IPS-20b (cell line): Measurements from ENCODE around the gene IL17D.

Experiments used
- H3K27ac ChIP-seq: one replicate; pipeline ENCODE4 v1.5.1; 2013; ENCODE audit warnings: low read length
- H3K27me3 ChIP-seq: 2 replicates; pipeline ENCODE4 v1.6.1; 2013; ENCODE audit warnings: mild to moderate bottlenecking, low read length, inconsistent platforms; ENCODE audit not compliant: insufficient read depth
- H3K36me3 ChIP-seq: 2 replicates; pipeline ENCODE4 v1.6.1; 2013; ENCODE audit warnings: low read depth, mild to moderate bottlenecking, inconsistent platforms, low read length, moderate library complexity; ENCODE audit not compliant: insufficient read depth
- H3K4me1 ChIP-seq: 2 replicates; pipeline ENCODE4 v1.6.1; 2013; ENCODE audit warnings: mild to moderate bottlenecking, control low read depth, inconsistent platforms, low read length, moderate library complexity; ENCODE audit not compliant: insufficient read depth
- H3K4me3 ChIP-seq: 2 replicates; pipeline ENCODE4 v1.5.1; 2013; ENCODE audit warnings: mild to moderate bottlenecking, low read length, inconsistent platforms
- H3K9ac ChIP-seq: 2 replicates; pipeline ENCODE4 v1.6.1; 2013; ENCODE audit warnings: low read depth, mild to moderate bottlenecking, inconsistent platforms, low read length, moderate library complexity
- H3K9me3 ChIP-seq: 2 replicates; pipeline ENCODE4 v1.6.1; 2013; ENCODE audit warnings: mild to moderate bottlenecking, low read depth, low read length, inconsistent platforms; ENCODE audit not compliant: insufficient read depth

The IL17D gene

DNA sequence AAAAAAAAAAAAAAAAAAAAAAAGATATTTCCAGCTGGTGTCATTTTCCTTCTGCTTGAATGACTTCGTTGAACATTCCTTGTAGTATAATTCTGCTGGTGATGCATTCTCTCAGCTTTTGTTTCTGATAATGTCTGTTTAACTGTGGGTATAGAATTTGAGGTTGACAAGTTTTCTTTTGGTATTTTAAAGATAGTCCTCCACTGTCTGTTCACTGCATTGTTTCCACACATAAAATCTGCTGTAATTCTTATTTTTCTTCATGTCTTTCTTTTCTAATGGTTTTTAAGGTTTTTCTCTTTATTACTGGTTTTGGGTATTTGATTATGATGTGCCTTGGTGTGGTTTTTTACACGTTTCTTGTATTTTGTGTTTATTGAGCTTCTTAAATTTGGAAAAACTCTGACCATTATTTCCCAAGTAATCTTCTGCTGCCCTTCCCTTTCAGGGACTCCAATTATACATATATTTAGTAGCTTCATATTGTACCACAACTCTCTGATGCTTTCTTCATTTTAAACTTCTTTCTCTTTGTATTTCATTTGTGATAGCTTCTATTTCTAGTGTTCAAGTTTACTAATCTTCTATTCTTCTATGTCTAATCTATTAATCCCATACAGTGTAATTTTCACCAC, 63.9 kb downstream of the IL17D start:
- Histone ChIP-seq H3K36me3 (no peaks in the 10 kb centered on the region), H3K27ac (no peak overlapping the region), H3K9ac (no peak overlapping the region), H3K4me3 (no peak overlapping the region), H3K4me1 (0 out of 2 replicates have a peak, but pooled peaks cover 3% of the 10 kb centered on the region), H3K9me3 (no peaks in the 10 kb centered on the region; the same call in 1 of the 2 replicates), H3K27me3 (no peaks in the 10 kb centered on the region)

DNA sequence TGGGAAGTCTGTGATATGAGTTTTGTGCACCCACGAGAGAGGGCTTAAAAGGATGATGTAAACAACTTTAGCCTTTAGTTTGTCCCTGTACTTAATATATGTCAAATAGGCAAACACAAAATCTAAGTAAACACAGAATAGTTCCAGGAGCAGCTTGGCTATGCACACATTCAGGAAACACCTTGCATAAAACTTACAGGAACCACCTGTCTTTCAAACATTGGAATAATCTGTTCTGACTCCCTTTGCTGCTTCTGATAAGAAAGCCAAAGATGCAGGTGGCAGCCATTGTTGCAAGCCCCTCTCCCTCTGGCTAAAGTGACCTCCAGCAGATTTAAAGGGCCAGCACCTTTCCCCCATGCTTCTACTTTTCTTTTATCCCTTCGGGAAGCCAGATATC, 65.6 kb downstream of the IL17D start:
- Histone ChIP-seq H3K9me3 (no peaks in the 10 kb centered on the region; the same call in 1 of the 2 replicates), H3K4me1 (0 out of 2 replicates have a peak, but pooled peaks cover 6% of the 10 kb centered on the region), H3K36me3 (no peaks in the 10 kb centered on the region), H3K9ac (no peak overlapping the region), H3K27ac (no peak overlapping the region), H3K4me3 (no peak overlapping the region), H3K27me3 (no peaks in the 10 kb centered on the region)

DNA sequence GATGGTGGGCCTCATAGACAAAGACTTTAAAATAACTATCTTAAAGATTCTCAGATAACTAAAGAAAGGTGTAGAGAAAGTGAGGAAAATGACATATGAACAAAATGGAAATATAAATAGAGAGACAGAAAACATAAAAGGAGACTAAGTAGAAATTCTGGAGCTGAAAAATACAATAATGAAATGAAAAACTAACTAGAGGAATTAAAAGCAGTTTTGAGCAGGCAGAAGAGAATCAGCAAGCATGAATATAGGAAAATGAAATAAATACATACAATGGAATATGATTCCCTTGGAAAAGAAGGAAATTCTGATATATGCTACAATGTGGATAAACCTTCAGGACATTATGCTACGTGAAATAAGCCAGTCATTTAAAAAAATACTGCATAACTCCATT, 66.3 kb downstream of the IL17D start:
- Histone ChIP-seq H3K4me3 (no peak overlapping the region), H3K4me1 (0 out of 2 replicates have a peak, but pooled peaks cover 6% of the 10 kb centered on the region), H3K36me3 (no peaks in the 10 kb centered on the region), H3K27me3 (no peaks in the 10 kb centered on the region), H3K27ac (no peak overlapping the region), H3K9me3 (no peaks in the 10 kb centered on the region; the same call in 1 of the 2 replicates), H3K9ac (no peak overlapping the region)
